ENCODE results near the gene ATXN1. TPM values are rescaled to one million over a fixed set of nuclear protein-coding genes. Genes with fewer than 3 reads are reported as not detected.

The ATXN1 gene
- total and polyA plus RNA-seq, 2 of the 13 experiments (the other 11 are each of a cell fraction or from before 2014, with no cell fraction given) = 20.7 to 39.5 TPM

GRCh38 chr6:16679050-16679449 lies 82.2 kb downstream of the ATXN1 start:
- H3K4me1 ChIP-seq (ENCODE audit: insufficient read depth, low read length) = peaks cover 79% of the 10 kb centered on the region
- peaks cover 0 to 4% of the 10 kb centered on the region in 2 experiments; a peak in 1 of 5 replicates for H3K36me3 ChIP-seq (replicated peaks in 1 of 2; ENCODE audit: control insufficient read depth in 1 of 2, insufficient read depth in 2 of 2, low read length in 2 of 2)
- no peaks in the 10 kb centered on the region for H3K9me3 ChIP-seq (ENCODE audit: low read length)
- H3K4me3 ChIP-seq (replicated peaks in 1 of 3; ENCODE audit: insufficient read depth in 1 of 3, low read depth in 2 of 3, low read length in 3 of 3) = no peak overlapping the region
- H3K27me3 ChIP-seq (ENCODE audit: control insufficient read depth in 1 of 2, insufficient read depth in 2 of 2, low read length in 2 of 2) = no peaks in the 10 kb centered on the region
- ATAC-seq = no peak
- ChIA-PET POLR2A (interaction anchor here (1.1 kb wide), 1 partner anchor 10 kb away, joined by 3 read pairs; no protein-coding TSS in a partner anchor), CTCF (ENCODE audit: low intra/inter-chr PET ratio, low total read pairs) (no interaction called here)
- no peaks in the 10 kb centered on the region for H4K20me1 ChIP-seq (ENCODE audit: insufficient read depth, low read length)
- no peak for FAIRE-seq
- BruUV-seq (replicated peaks) = no TSS peak
- DNase-seq (ENCODE audit: low spot score) = no peak
- H3K27ac ChIP-seq (ENCODE audit: extremely low read length, insufficient read depth, low read length) = no peak overlapping the region
- TF ChIP-seq ZNF24 (IDR thresholded peaks at IDR 0.05) = no peak
- 0 out of 2 replicates have a peak, but pooled peaks have one; percentile 11 for TF ChIP-seq FOXA1 (IDR thresholded peaks at IDR 0.05)
- no peak for TF ChIP-seq FOXA1 (CRISPR knock-in tag; IDR thresholded peaks at IDR 0.05)
- peak; percentile 41; the same call in 1 of the 2 replicates for TF ChIP-seq ZNF710 (CRISPR knock-in tag; IDR thresholded peaks at IDR 0.05; ENCODE audit: borderline replicate concordance)
- no peak for TF ChIP-seq ZKSCAN5 (CRISPR knock-in tag; IDR thresholded peaks at IDR 0.05)
- TF ChIP-seq, protein P1, sequence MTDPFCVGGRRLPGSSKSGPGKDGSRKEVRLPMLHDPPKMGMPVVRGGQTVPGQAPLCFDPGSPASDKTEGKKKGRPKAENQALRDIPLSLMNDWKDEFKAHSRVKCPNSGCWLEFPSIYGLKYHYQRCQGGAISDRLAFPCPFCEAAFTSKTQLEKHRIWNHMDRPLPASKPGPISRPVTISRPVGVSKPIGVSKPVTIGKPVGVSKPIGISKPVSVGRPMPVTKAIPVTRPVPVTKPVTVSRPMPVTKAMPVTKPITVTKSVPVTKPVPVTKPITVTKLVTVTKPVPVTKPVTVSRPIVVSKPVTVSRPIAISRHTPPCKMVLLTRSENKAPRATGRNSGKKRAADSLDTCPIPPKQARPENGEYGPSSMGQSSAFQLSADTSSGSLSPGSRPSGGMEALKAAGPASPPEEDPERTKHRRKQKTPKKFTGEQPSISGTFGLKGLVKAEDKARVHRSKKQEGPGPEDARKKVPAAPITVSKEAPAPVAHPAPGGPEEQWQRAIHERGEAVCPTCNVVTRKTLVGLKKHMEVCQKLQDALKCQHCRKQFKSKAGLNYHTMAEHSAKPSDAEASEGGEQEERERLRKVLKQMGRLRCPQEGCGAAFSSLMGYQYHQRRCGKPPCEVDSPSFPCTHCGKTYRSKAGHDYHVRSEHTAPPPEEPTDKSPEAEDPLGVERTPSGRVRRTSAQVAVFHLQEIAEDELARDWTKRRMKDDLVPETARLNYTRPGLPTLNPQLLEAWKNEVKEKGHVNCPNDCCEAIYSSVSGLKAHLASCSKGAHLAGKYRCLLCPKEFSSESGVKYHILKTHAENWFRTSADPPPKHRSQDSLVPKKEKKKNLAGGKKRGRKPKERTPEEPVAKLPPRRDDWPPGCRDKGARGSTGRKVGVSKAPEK (CRISPR knock-in tag; IDR thresholded peaks at IDR 0.05; ENCODE audit: borderline replicate concordance) = no peak
- H2AFZ ChIP-seq (ENCODE audit: low read length) = no peak overlapping the region
- WGBS (ENCODE audit: low lambda C conversion rate) = 96% methylated on average over 1 of the region's 1 CpG
- H3K4me2 ChIP-seq (ENCODE audit: low read depth, low read length) = no peak overlapping the region
- in situ Hi-C loops (cut with HindIII; ENCODE audit: extremely low pct_ligation_motif_present, low pct_unique_long_range_greater_than_20kb) = no loop called here
- no peak overlapping the region for H3K9ac ChIP-seq (ENCODE audit: insufficient read depth, low read depth, low read length)
- H3K79me2 ChIP-seq (ENCODE audit: insufficient read depth, low read length) = peaks cover 19% of the 10 kb centered on the region
- intact Hi-C loops (cut with micrococcal nuclease; ENCODE audit: unreplicated experiment) = no loop called here
